Activated CD8-positive, alpha-beta memory T cell treated with anti-CD3 and anti-CD28 coated beads, Interleukin-2, amount 50 U/mL, for 1 hour (primary cell): Measurements from ENCODE around the gene CPA5.

Experiments
- DNase-seq: peaks from one replicate; pipeline ENCODE4 v3.0.0-alpha.2; 2020; ENCODE audit errors: extremely low read depth

The CPA5 gene

DNA sequence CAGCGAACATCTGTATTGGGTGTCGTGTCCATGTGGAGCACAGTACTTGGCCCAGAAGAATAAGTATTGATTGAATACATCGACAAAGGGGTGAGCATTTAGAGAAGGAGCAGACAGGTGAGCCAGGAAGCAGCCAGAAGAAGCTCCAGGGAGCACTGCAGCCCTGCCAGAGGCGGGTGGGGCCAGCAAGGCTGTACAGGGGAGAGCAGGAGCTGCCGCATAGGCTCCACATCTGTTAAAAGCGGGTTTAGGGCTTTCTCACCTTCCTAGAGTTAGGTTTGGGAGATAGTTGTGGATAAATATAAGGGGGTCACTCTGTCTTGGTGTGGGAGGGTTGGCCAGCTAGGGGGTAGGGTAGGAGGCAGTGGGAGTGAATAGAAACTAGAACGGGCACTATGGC, 34.4 kb downstream of the CPA5 start:
- DNase-seq = no peak

DNA sequence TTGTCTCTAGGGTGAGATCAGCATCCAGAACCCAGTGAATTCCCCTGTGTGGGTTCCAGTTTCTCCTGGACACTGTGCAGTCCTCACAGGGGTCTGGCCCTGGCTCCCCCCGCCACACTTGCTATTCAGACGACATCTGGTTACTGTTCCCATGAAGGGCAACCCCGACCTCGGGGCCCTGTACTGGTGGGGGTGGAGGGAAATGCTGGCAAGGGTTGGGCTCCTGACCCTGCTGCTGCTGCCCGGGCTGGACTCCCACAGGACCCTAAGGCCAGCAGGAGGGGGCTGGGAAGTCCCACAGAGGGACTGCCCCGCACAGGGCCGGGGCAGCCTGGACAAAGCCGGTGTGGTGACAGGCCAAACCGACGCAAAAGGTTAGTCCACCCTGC, 34.9 kb downstream of the CPA5 start:
- DNase-seq = no peak

DNA sequence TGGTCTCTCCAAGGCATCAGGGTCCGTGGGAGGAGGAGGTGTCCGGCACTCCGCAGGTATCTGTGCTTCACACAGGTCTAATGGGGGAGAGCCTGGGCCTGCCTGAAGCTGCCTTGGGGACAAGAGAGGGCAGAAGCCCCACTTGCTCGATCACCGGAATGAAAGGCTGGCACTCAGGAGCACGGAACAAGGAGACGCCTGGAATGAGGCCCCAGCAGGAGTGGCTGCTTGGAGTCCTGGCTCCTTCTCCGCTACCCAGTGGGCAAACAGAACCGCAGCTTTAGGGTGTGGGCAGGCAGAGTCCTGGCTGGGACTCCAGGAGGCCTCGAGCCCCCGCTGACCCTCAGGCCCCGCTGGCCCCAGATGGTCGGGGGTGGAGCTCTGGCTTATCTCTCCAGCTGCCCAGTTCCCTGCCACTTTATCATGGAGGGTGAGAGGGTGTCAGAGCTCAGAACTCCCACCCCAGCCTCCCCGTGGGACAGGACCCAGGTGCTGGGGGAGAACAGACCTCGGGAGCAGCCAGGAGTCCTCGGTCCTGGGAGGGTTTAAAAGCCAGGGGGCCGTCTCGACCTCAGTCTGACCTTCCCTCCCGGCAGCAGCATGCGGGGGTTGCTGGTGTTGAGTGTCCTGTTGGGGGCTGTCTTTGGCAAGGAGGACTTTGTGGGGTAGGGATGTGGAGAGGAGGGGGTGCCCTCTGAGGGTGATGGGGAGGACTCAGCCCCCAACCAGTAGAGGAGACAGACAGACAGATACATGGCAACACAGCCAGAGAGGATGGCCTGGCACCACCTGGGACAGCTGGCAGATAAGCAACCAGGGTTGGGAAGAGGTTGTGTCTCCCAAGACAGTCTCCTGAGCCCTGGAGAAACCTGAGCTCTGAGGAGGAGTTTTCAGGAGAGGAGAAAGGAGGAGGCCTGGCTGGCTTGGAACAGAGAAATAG, 35.6 kb downstream of the CPA5 start, which contains the start of gene CPA1:
TSS of gene CPA1 (plus strand) at position 574 of the 940 bp plus-strand sequence. CDS start at position 601, 27 bp downstream.
- no peak for DNase-seq

DNA sequence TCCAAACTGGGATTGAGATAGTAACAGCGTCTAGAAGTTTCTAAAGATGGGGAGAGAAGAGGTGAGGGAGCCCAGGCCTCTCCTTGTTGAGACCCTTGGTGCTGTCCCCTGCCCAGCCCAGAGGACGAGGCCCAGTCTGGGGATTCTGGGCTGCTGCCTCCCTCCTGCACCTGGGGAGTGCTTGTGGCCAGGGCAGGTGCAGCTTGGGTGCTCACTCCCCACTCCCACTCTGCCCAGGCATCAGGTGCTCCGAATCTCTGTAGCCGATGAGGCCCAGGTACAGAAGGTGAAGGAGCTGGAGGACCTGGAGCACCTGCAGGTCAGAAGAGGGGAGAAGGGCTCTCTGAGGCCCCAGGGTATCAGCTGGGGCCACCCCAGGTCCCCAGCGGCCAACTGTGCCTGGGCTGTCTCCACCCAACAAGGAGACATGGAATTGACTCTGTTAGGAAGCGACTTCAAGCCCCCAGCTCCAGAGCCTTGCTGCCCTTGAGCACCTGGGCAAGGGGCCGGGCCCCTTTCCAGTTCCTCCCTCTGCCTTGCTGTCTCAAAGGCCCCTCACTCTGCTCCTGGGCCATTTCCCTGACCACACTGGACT, 36.3 kb downstream of the CPA5 start:
- DNase-seq = no peak

DNA sequence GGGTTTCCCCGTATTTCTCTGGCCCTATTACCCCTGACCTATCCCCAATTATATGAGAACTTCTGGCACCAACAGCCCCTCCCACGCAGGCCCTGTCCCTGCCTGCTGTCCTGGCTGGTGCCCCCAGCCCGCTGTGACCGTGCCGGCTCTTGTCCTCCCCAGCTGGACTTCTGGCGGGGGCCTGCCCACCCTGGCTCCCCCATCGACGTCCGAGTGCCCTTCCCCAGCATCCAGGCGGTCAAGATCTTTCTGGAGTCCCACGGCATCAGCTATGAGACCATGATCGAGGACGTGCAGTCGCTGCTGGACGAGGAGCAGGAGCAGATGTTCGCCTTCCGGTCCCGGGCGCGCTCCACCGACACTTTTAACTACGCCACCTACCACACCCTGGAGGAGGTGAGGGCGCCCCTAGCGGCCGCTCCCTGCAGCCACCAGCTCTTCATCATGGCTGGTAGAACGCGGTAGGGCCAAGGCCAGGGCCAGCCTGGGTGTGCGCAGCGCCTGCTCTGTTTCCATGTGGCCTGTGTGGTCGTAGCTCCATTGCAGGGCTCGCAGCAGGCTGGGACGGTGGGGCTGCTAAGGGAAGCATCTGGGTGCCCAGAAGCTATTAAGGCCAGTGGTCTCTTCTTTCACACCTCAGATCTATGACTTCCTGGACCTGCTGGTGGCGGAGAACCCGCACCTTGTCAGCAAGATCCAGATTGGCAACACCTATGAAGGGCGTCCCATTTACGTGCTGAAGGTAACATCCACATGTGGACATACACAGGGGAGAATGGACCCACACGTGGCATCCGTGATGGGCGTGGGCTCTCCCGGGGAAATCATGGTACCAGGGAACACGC, 37.1 kb downstream of the CPA5 start:
- DNase-seq = no peak

DNA sequence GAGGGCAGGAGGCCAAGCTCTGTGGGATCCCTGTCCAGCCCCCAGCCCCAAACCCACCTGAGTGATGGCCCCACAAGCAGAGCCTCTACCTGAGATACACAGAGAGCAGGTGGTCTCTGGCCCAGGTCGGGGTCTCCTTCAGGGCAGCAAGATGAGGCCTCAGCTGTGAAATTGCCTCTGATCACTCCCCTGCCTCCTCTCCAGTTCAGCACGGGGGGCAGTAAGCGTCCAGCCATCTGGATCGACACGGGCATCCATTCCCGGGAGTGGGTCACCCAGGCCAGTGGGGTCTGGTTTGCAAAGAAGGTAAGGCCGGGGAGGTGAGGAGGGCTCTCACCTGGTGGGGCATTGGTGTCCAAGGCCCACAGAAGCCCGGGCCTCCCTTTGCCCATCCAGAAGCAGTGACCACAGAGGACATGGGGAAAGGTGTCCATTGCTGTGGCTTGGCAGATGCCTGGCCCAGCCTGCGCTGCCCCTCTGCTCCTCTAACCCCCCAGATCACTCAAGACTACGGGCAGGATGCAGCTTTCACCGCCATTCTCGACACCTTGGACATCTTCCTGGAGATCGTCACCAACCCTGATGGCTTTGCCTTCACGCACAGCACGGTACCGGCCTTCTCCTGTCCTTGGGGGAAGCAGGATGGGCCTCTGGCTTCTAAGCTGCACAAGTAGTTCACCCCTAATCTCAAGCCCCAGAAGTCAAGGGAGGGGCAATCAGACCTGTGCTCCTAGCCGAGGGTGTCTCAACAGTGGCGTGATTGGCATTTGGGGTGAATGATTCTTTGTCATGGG, 38.8 kb downstream of the CPA5 start:
- DNase-seq = no peak

DNA sequence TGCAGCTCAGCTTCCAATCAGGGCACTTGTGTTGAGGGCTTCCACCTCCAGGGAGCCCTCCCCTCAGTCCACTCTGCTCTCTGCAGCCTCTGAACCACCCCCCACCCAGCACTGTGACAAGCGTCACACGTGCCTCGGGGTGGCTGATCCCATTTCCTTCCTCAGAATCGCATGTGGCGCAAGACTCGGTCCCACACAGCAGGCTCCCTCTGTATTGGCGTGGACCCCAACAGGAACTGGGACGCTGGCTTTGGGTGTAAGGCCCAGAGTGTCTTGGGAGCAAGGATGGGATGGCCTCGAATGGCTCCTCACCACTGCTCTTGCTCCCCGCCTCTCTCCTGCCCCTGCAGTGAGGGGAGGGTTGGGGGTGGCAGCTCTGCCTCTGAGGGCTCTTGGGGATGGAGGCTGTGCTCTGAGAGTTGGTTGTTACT, 39.8 kb downstream of the CPA5 start:
- no peak for DNase-seq

DNA sequence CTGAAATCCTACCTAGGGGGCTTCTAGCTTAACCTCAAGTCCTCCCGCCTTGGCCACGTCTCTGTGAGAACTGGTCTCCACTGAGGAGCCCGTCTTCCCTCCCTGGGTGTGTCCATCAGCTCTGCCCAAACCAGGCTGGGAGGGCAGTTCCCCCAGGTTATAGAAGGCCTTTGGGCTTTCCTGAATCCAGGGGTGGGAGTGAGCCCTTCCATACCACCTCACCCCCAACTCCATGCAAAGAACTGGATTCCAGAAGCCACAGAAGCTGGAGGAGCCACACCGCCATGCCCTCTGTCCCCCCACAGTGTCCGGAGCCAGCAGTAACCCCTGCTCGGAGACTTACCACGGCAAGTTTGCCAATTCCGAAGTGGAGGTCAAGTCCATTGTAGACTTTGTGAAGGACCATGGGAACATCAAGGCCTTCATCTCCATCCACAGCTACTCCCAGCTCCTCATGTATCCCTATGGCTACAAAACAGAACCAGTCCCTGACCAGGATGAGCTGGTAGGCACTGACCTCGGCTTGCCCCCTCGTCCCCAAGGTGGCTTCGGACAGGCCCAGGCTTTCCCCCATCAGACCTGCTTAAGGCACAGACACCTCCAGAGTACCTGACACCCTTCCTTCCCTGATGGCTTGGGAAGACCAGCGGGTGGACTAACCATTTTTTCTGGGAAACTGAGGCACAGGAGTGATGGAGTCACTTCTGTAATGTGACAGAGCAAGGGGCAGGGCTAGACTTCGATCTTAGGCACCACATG, 40.4 kb downstream of the CPA5 start:
- DNase-seq = no peak

DNA sequence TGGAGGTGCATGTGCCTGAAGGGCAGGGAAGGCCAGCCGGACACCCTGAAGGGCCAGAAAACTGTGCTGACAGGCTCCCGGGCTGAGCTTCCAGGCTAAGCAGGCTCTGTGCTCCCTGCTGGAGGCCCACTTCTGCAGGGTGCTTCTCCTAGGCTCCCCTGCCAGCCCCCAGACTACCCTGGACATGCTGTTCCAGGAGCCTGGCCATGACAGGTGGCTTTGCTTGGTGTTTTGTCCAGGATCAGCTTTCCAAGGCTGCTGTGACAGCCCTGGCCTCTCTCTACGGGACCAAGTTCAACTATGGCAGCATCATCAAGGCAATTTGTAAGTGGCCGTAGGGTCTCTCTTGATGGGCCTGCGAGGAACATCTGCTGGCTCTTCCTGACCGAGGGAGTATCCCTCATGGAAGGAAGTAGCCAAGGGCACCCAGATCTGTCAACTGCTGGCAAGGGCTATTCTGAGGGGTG, 41.0 kb downstream of the CPA5 start:
- DNase-seq = no peak

DNA sequence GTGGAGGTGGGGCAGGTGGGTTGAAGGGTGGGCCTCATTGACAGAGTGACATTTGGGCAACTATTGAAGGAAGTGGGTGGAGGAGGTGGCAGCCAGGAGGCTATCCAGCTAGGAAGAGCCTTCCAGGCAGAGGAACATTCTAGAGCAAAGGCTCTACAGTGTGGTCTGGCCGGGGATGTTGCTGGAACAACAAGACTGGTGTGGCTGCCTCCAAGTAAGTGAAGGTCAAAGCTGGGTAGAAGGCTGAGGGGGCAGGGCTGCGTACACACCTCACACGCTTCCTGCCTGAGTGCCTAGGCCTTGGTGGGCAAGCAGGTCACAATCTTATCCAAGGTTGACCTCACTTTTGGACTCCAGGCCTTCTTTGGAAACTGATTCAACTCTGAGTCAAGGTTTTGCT, 42.3 kb downstream of the CPA5 start:
- no peak for DNase-seq

DNA sequence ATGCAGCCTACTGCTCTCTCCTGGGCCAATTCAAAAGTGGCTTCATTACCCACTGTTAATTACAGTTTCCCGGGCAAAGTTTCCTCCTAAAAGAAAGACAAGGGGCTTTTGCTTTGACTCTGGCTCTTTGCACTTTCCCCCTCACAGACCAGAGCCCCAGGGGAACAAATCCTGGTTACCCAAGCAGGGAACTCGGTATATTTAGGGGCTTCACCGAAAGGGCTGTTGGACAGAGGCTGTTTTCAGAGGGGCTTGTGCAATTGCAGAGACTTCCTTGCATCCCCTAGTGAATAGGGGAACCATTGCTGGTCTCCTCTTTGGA, 42.7 kb downstream of the CPA5 start:
- DNase-seq = no peak

DNA sequence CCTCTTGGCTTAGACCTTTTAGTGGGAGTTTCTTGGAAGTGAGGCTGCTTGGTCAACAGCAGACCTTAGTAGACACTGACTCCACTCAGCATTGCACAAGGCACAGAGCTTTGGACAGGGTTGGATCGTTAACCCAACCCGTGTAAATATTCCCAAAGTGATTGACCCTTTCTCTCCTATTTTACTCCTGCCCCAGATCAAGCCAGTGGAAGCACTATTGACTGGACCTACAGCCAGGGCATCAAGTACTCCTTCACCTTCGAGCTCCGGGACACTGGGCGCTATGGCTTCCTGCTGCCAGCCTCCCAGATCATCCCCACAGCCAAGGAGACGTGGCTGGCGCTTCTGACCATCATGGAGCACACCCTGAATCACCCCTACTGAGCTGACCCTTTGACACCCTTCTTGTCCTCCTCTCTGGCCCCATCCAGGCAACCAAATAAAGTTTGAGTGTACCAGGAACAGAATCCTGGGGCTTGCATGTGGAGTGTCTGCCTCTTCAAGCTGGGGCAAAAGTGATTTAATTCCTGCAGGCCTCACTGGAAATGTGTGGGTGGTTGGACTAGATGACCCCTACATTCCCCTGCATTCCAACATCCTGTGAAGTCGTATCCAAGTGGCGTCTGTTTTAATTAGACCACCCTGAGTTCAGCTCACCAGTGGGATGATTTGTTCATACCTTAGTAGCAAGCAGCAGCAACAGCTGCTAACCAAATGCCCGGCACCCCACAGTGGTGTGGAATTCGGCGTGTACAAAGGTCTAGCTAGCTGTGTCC, 43.2 kb downstream of the CPA5 start:
- DNase-seq = no peak

DNA sequence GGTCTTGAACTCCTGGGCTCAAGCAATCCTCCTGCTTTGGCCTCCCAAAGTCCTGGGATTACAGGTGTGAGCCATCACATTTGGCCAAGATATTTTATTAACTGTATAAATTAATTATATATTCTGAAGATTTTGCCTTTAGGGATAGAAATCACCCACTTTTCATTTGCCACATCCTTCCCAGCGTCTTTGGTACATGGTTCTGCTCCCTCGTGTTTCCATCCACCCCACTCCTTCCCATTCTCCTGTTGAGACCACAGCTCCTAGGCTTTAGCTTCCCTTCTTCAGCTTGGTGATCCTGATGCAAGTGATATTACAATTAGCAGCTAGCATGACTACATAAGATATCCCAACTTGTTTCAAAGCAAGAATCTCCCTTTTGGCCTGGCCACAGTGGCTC, 44.1 kb downstream of the CPA5 start:
- DNase-seq = no peak

DNA sequence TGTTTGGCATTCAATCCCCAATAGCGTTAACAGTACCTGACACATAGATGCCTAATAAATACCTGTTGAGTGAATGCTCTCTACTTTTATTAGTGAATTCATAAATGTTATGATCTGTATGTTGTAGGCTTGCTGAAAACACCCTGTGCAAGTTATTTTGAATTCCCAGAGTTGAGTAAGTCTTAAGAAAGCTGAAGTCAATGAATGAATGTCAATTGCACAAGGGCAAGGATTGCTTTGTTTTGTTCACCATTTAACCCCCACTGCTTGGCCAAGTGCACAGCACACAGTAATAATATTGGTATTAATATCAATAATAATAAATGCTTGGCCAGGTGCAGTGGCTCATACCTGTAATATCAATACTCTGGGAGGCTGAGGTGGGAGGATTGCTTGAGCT, 45.9 kb downstream of the CPA5 start:
- no peak for DNase-seq

DNA sequence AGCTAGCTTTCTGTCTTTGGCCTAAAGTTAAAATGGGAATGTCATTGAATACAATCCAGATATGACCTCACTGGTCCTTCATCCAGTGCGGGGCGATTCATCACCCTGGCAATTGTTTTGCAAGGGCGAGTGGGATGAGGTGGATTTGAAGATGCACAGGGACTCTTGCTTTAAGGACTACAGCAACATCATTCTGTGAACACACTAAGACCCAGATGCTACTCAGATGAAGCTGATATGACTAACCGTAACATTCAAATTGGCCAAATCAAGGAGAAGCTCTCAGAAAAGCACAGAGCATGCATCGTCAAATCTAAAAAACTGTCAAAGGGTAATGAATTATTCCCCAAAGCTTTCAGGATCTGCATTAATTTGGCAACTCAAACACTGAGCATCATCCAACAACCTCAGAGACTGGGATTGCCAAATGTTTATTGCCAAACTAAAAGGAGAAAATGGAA, 48.5 kb downstream of the CPA5 start:
- no peak for DNase-seq

DNA sequence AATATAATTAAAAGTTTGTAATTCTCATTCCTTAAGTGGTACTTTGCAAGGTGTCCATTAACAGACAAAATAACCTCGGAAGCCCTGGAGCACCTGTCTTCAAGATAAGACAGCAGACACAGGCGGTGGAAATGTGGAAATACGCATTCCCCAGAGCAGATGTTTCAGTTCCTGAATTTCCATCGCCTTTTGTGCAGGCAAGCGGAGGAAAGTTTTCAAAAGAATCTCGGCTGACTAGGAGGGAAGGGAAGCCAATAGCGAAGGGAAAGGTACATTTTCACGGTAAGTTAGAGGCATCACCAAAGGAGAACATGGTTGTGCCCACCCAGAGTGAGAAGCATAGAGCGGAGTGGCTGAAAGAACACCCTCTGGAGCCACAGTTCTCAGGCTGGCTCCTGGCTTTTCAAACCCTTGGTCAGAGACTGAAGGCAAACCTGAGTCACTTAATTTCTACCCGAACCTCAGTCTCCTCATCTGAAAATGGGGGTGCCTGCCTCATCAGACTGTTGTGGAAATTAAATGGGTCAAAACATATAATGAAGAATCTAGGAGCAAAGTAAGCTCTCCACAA, 49.3 kb downstream of the CPA5 start:
- no peak for DNase-seq

DNA sequence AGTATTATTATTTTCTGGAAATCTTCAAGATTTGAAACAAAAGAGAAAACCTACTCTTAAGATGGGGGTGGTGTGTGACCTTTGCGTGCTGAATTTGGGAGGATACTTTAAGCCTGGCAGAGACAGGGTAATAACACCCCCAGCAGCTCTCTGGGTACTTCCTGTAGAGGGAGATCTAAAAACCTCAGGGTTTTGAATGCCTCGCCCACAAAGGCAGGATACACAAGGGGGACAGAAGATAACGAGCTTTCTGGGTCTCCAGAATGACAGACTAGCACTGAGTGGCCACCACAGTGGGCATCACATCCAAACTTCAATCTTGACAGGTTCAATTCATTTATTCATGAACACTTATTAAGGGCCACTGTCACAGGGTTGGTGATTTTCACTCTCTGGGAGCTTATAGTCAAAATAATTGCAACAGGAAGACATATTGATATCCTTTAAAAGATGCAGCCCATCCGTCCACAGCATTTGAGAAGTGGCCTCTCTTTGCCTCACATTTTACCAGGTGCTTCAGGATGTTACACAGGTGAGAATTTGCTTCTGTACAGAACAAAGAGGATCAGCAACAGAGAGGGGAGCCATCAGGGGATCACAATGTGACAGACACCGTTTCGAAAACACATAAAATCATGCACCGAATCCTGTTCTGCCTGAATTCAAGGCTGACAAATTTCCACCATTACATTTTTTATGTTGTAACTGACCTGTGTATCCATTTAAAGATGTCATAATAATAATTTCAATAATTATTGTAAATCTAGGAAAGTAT, 50.0 kb downstream of the CPA5 start:
- no peak for DNase-seq

DNA sequence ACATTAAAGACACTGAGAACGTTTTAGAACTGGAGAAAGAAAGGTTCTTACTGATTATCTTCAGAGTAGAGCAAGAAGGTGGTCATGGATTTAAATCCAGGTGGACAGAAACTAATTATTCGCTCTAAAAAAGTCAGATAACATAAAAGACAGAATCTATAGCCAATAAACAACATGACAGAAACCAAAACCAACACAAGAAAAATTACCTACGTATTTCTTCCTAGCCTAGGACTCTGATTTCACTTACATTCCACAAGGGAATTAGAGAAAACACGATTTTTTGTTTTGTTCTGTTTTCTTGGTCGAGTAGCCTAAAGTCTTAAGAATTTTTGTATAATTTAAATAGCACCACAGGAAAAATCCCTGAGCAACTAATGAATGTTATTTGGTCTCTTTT, 50.8 kb downstream of the CPA5 start:
- DNase-seq = no peak

DNA sequence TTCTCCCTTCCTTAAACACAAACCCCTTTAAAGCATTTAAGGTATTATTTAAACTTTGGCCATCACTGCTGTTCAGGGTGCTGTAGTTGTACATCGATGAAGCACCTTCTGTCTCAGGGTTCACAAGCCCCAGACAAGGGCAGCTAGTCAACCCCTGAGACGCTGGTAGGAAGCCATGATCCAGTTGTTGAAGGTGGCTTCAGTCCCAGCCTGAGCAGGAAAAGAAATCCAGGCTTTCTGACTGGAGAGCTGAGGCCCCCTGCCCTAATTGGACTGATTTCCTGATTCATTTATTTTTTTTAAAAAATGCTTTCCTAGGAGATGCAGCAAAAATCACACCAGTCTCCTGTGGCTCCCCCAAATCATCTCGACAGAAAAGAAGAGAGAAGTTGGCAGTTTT, 51.5 kb downstream of the CPA5 start:
- DNase-seq = no peak
